AG04449 (cell line): ENCODE results near the gene MYRIP.
"Not testable (repeated sequence)": the region's sequence is repeated elsewhere in the genome, so short reads cannot be mapped to it uniquely, and the experiment has no call there.

Source experiments
- CTCF ChIA-PET: fragments of 350-600 bp; formaldehyde crosslinking; extraction: SDS; loops from one replicate; lab custom pipeline; 2021; ENCODE audit warnings: antibody characterized with exemption; lab: Yijun Ruan, JAX
- POLR2A ChIA-PET: fragments of 400-600, 350-600 bp; formaldehyde crosslinking; extraction: SDS; loops from one replicate; lab custom pipeline; 2020; ENCODE audit warnings: antibody characterized with exemption, inconsistent platforms; lab: Yijun Ruan, JAX
- DNase-seq: peaks from one replicate; pipeline ENCODE4 v3.0.0-alpha.2; 2010; ENCODE audit warnings: low read depth, low spot score
- H3K4me3 ChIP-seq: 2 replicates; pipeline ENCODE4 v1.5.1; 2011; ENCODE audit warnings: low read depth, mild to moderate bottlenecking, control low read depth, low read length
- CTCF ChIP-seq: IDR thresholded peaks from one replicate; pipeline ENCODE4 v1.5.1; 2011; ENCODE audit warnings: mild to moderate bottlenecking, moderate library complexity, low read length, control low read depth, inconsistent platforms; ENCODE audit not compliant: insufficient read depth; ENCODE audit errors: missing control alignments

The MYRIP gene

GRCh38 chr3:40083066-40083465, 273.7 kb downstream of the MYRIP start:
- no peak for DNase-seq
- TF ChIP-seq CTCF, result no peak
- ChIA-PET POLR2A (no interaction called here), CTCF (no interaction called here)
- no peak overlapping the region for H3K4me3 ChIP-seq

- CTCF ChIA-PET, DNase-seq, H3K4me3 ChIP-seq, POLR2A ChIA-PET: not testable (repeated sequence)
Measured at GRCh38 chr3:40084424-40084823, 275.0 kb downstream of the MYRIP start.

- no peak for DNase-seq
- CTCF ChIA-PET, result interaction anchor here (1.0 kb wide), 1 partner anchor 52 kb away, joined by 3 read pairs; no protein-coding TSS in a partner anchor
- no peak for TF ChIP-seq CTCF
- no peak overlapping the region for H3K4me3 ChIP-seq
- POLR2A ChIA-PET, result interaction anchor here (0.6 kb wide), 1 partner anchor 18 kb away, joined by 3 read pairs; no protein-coding TSS in a partner anchor
Measured at GRCh38 chr3:40086890-40087883, 277.8 kb downstream of the MYRIP start.

GRCh38 chr3:40088527-40089170, 279.2 kb downstream of the MYRIP start:
- DNase-seq, result no peak
- no peak overlapping the region for H3K4me3 ChIP-seq
- no peak for TF ChIP-seq CTCF
- ChIA-PET CTCF (interaction anchor here (0.8 kb wide), 1 partner anchor 9 kb away, joined by 3 read pairs; no protein-coding TSS in a partner anchor), POLR2A (no interaction called here)

- H3K4me3 ChIP-seq, result no peak overlapping the region
- DNase-seq, result no peak
- TF ChIP-seq CTCF, result no peak
- CTCF ChIA-PET, result interaction anchor here (1.7 kb wide), 2 partner anchors 13 to 84 kb away, joined by 3 to 5 read pairs; no protein-coding TSS in a partner anchor
- POLR2A ChIA-PET, result interaction anchor here (0.9 kb wide), 1 partner anchor 42 kb away, joined by 3 read pairs; no protein-coding TSS in a partner anchor
Measured at GRCh38 chr3:40096661-40097111, 287.3 kb downstream of the MYRIP start.

- DNase-seq, result no peak
- no peak overlapping the region for H3K4me3 ChIP-seq
- ChIA-PET POLR2A (interaction anchor here (0.9 kb wide), 1 partner anchor 42 kb away, joined by 3 read pairs; no protein-coding TSS in a partner anchor), CTCF (interaction anchor here (1.7 kb wide), 2 partner anchors 12 to 85 kb away, joined by 3 to 5 read pairs; no protein-coding TSS in a partner anchor)
- TF ChIP-seq CTCF, result no peak
Measured at GRCh38 chr3:40097131-40098117, 288.0 kb downstream of the MYRIP start.
